ENCODE data around the gene RBPJ. TPM values are rescaled to one million over a fixed set of nuclear protein-coding genes. Genes with fewer than 3 reads are reported as not detected.

The RBPJ gene
- total and polyA plus RNA-seq, 10 donors: 18.4 to 91.9 (median 77.9) TPM

DNA sequence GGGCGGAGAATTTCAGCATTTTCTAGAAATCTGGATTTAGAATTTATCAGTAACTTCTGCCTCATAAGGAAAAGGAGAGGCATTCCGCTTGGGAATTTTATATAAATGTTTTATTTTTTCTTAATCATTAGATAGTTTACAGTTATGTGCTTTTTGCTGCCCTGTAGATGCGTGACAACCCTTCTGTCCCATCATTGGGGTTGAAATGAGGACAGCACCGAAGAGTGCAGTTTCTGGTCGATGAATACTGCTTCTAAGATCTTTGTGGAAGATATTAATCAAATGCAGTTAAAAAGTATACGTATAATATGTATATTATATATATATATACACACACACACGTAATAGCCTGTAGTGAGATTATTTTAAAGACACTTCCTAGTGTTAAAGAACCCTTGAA, 1.5 kb downstream of the RBPJ start:
- Histone ChIP-seq H3K27me3 (replicated peaks in 1 of 7) (no peaks in the 10 kb centered on the region), H3K36me3 (no peaks in the 10 kb centered on the region), H3K4me1 (peaks cover 8 to 79% (median 43%) of the 10 kb centered on the region in 6 donors), H3K27ac (peak overlapping the region in 2 of 8 donors; percentile 95 to 96), H3K4me3 (peak overlapping the region in 7 of 8 donors; percentile 60 to 90 (median 84)), H3K9me3 (peaks cover 0 to 3% (median 0%) of the 10 kb centered on the region in 8 donors)
- intact Hi-C loops (cut with DNase I; ENCODE audit: low total_unique reads): loop anchor here (10.0 kb wide), 1 partner anchor 468 kb away; no protein-coding TSS in a partner anchor
- no peak for TF ChIP-seq POLR2A (IDR thresholded peaks at IDR 0.05)
- no peak for TF ChIP-seq POLR2AphosphoS5 (IDR thresholded peaks at IDR 0.05)
- TF ChIP-seq, protein P1, sequence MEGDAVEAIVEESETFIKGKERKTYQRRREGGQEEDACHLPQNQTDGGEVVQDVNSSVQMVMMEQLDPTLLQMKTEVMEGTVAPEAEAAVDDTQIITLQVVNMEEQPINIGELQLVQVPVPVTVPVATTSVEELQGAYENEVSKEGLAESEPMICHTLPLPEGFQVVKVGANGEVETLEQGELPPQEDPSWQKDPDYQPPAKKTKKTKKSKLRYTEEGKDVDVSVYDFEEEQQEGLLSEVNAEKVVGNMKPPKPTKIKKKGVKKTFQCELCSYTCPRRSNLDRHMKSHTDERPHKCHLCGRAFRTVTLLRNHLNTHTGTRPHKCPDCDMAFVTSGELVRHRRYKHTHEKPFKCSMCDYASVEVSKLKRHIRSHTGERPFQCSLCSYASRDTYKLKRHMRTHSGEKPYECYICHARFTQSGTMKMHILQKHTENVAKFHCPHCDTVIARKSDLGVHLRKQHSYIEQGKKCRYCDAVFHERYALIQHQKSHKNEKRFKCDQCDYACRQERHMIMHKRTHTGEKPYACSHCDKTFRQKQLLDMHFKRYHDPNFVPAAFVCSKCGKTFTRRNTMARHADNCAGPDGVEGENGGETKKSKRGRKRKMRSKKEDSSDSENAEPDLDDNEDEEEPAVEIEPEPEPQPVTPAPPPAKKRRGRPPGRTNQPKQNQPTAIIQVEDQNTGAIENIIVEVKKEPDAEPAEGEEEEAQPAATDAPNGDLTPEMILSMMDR (IDR thresholded peaks at IDR 0.05 in 8 of 11, conservative IDR thresholded peaks at IDR 0.05 in 3 of 11): no peak
- WGBS, 5 donors: 55 to 67% (median 63%) methylated on average over 7 of the region's 7 CpGs
- DNase-seq: no peak

DNA sequence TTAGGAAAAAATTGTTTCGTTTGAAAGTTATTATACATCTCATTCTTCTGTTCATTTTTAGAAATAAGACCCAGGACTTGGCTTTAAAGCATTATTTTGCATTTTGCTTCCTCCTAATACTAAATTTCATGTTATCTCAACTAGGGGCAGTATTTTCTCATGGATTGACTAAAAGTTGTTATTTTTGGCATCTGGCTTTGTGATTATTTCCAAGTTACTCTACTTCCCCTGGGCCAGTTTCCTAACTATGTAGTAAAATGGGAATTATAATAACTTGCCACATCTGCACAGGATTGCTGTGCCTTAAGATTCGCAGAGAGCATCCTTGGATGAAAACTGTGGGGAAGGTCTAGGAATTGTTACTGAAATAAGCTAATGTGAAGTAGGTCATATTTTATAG, 3.0 kb downstream of the RBPJ start:
- TF ChIP-seq, protein P1 (IDR thresholded peaks at IDR 0.05 in 8 of 11, conservative IDR thresholded peaks at IDR 0.05 in 3 of 11): no peak
- Histone ChIP-seq H3K27ac (no peak overlapping the region), H3K4me3 (no peak overlapping the region), H3K9me3 (no peaks in the 10 kb centered on the region), H3K4me1 (peaks cover 5 to 84% (median 40%) of the 10 kb centered on the region in 6 donors), H3K27me3 (replicated peaks in 1 of 7) (no peaks in the 10 kb centered on the region), H3K36me3 (no peaks in the 10 kb centered on the region)
- DNase-seq: no peak
- WGBS, 5 donors: 64 to 84% (median 83%) methylated on average over 2 of the region's 2 CpGs
- intact Hi-C loops (cut with DNase I; ENCODE audit: low total_unique reads): loop anchor here (10.0 kb wide), 1 partner anchor 469 kb away; no protein-coding TSS in a partner anchor

DNA sequence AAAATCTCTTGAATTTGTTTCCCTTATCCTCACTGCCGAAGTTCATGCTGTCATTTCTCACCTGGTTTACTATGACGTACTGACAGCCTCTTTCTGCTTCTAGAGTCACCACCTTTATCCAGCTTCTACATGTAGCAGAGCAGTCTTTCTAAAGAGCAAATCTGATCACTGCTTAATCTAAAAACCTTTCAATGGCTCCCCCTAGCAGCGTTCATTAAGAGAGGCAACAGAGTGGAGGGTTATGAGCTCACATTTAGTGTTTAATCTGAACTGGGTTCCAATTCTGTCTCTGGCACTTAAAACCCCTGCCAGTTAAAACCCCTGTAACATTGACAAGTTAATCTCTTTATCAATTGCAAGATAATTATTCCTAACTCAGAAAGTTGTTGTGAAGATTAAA, 4.4 kb downstream of the RBPJ start:
- TF ChIP-seq, protein P1 (IDR thresholded peaks at IDR 0.05 in 8 of 11, conservative IDR thresholded peaks at IDR 0.05 in 3 of 11): peak in 4 of 11 experiments; percentile 15 to 35 (median 30)
- no peak for TF ChIP-seq POLR2AphosphoS5 (IDR thresholded peaks at IDR 0.05)
- no peaks in the 10 kb centered on the region for H3K9me3 ChIP-seq
- H3K36me3 ChIP-seq: no peaks in the 10 kb centered on the region
- H3K27ac ChIP-seq: no peak overlapping the region
- WGBS, 5 donors: 44 to 55% (median 50%) methylated on average over 3 of the region's 3 CpGs
- H3K4me3 ChIP-seq: no peak overlapping the region
- intact Hi-C loops (cut with DNase I; ENCODE audit: low total_unique reads): loop anchor here (10.0 kb wide), 1 partner anchor 470 kb away; no protein-coding TSS in a partner anchor
- no peaks in the 10 kb centered on the region for H3K27me3 ChIP-seq (replicated peaks in 1 of 7)
- H3K4me1 ChIP-seq: peaks cover 9 to 88% (median 44%) of the 10 kb centered on the region in 6 donors
- DNase-seq: no peak

DNA sequence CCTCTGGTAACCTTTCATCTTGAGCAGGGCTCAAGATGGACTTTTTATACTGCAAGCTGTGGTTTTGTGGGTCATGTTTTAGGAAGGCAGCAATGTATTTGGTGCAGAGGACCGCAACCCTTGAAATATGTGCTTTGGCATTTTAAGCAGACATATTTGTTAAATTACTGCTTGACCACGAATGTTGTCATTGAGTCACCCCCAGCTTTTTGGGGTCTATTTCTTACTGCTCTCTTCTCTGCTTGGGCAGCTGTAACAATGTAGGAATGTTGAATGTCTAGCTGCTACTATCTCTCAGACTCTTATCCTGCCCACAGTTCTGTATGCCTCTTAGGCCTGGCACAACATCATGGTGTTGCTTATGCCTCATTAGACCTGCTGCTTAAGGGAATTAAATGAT, 6.0 kb downstream of the RBPJ start:
- no peaks in the 10 kb centered on the region for H3K9me3 ChIP-seq
- H3K4me3 ChIP-seq: no peak overlapping the region
- intact Hi-C loops (cut with DNase I; ENCODE audit: low total_unique reads): loop anchor here (10.0 kb wide), 1 partner anchor 472 kb away; no protein-coding TSS in a partner anchor
- H3K27ac ChIP-seq: no peak overlapping the region
- TF ChIP-seq POLR2A (IDR thresholded peaks at IDR 0.05) (no peak), POLR2AphosphoS5 (IDR thresholded peaks at IDR 0.05) (no peak)
- TF ChIP-seq, protein P1 (IDR thresholded peaks at IDR 0.05 in 8 of 11, conservative IDR thresholded peaks at IDR 0.05 in 3 of 11): no peak
- H3K36me3 ChIP-seq: no peaks in the 10 kb centered on the region
- no peaks in the 10 kb centered on the region for H3K27me3 ChIP-seq (replicated peaks in 1 of 7)
- no peak for DNase-seq
- H3K4me1 ChIP-seq: peaks cover 16 to 97% (median 56%) of the 10 kb centered on the region in 6 donors
- 66 to 81% (median 68%) methylated on average over 2 of the region's 2 CpGs for WGBS, 5 donors

All from spleen (tissue), 11 donors.